AG10803 (cell line): ENCODE data around the gene CLTCL1.

Experiments used
- DNase-seq: peaks from one replicate; pipeline ENCODE4 v3.0.0; 2010; ENCODE audit warnings: low read depth
- H3K4me3 ChIP-seq: 2 replicates; pipeline ENCODE4 v1.5.1; 2011; ENCODE audit warnings: mild to moderate bottlenecking, low read length, control low read depth
- CTCF ChIP-seq: conservative IDR thresholded peaks from 2 replicates; pipeline ENCODE4 v1.5.1; 2011; ENCODE audit warnings: mild to moderate bottlenecking, low read length, control low read depth, inconsistent platforms

Gene CLTCL1

GRCh38 chr22:19201130-19201868 lies 90.2 kb downstream of the CLTCL1 start:
- TF ChIP-seq CTCF = no peak
- DNase-seq = no peak

GRCh38 chr22:19199479-19199878 lies 92.0 kb downstream of the CLTCL1 start:
- no peak for DNase-seq
- no peak overlapping the region for H3K4me3 ChIP-seq
- TF ChIP-seq CTCF = no peak

More at GRCh38 chr22:19201130-19201868, 90.2 kb downstream of the CLTCL1 start:
- no peak overlapping the region for H3K4me3 ChIP-seq

- no peak for DNase-seq
- no peak for TF ChIP-seq CTCF
- H3K4me3 ChIP-seq = no peak overlapping the region
These were observed 93.3 kb downstream of the CLTCL1 start for GRCh38 chr22:19197997-19198865.

- DNase-seq = no peak
- no peak for TF ChIP-seq CTCF
- no peak overlapping the region for H3K4me3 ChIP-seq
These were observed 94.5 kb downstream of the CLTCL1 start for GRCh38 chr22:19196841-19197612.

- no peak overlapping the region for H3K4me3 ChIP-seq
- TF ChIP-seq CTCF = no peak
- DNase-seq = no peak
These were observed 95.5 kb downstream of the CLTCL1 start for GRCh38 chr22:19195796-19196731.
